D721Med (cell line): ENCODE measurements around the gene SPATS2L.
A peak's percentile ranks its signal among the peaks of the same experiment; 100 is the strongest.

Experiments used
- DNase-seq: peaks from one replicate; pipeline ENCODE4 v3.0.0; 2011; ENCODE audit warnings: low spot score; ENCODE audit not compliant: insufficient read length
- FAIRE-seq: peaks from 2 replicates; lab custom pipeline; 2011; peaks lifted over from hg19 to GRCh38; lab: Jason Lieb, UNC
- TF ChIP-seq, protein P1 (sequence below): IDR thresholded peaks from 2 replicates; pipeline ENCODE4 v1.5.1; 2012; ENCODE audit warnings: mild to moderate bottlenecking, control low read depth; ENCODE audit not compliant: insufficient read depth; ENCODE audit errors: missing control alignments

The SPATS2L gene

DNA sequence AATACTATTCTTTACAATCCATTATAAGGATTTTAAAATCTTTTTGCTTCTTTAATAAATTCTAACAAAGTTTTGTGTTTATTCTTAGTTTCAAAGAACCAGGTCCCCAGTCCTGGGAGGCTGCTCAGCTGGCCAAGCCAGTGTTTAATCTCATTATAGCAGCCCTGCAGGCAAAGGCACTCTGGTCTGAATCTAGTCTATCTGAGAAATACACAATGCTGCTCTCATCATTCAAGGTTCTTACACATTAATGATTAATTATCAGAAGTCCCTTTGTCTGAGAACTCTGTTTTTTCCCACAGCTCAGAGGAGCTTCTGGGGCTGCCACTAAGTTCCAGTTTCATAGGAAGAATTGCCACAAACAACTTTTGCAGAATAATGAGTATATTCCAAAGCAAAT, 175.7 kb downstream of the SPATS2L start:
- DNase-seq (no peak), FAIRE-seq (no peak)
- TF ChIP-seq, protein P1, sequence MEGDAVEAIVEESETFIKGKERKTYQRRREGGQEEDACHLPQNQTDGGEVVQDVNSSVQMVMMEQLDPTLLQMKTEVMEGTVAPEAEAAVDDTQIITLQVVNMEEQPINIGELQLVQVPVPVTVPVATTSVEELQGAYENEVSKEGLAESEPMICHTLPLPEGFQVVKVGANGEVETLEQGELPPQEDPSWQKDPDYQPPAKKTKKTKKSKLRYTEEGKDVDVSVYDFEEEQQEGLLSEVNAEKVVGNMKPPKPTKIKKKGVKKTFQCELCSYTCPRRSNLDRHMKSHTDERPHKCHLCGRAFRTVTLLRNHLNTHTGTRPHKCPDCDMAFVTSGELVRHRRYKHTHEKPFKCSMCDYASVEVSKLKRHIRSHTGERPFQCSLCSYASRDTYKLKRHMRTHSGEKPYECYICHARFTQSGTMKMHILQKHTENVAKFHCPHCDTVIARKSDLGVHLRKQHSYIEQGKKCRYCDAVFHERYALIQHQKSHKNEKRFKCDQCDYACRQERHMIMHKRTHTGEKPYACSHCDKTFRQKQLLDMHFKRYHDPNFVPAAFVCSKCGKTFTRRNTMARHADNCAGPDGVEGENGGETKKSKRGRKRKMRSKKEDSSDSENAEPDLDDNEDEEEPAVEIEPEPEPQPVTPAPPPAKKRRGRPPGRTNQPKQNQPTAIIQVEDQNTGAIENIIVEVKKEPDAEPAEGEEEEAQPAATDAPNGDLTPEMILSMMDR, result no peak

DNA sequence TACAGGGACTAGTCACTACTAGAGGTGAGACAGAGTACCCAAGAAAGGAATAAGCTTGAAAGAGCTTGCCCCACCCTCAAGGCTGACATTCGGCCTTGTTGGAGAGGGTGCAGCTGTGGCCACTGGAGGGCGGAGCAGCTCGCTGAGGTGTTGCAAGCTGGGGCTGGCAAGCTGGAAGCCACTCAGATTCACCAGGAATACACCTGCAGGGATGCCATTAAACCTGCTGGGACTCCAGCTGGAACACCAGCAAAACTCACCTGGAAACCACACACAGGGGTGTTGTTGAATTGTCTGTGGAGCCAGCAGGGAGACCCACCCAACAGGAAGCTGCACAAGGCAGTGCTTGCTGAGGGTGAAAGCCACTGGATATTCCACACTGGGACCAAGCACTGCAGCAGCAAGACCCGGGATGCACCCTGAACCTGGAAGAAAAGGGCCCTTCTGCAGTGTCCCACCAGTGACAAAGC, 177.3 kb downstream of the SPATS2L start:
- FAIRE-seq (no peak), DNase-seq (no peak)
- TF ChIP-seq, protein P1, result peak; percentile 46

DNA sequence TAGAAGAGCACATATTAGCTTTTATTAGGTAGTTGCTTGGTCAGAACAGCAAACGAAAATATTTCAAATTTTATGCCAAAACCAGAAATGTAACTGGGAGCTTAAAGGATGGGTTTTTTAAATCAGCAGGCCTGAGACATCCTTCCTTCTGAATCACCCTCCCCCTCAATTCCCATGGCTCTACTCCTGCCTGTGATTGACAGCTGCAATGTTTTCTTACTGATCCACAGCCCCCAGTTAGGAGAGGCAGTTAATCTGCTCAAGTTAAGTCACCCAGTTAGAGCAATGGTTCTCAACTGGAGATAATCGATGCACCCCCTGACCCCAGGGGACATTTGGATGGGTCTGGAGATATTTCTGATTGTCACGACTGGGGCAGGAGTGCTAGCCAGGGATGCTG, 178.4 kb downstream of the SPATS2L start:
- TF ChIP-seq, protein P1, result no peak
- no peak for DNase-seq
- no peak for FAIRE-seq

DNA sequence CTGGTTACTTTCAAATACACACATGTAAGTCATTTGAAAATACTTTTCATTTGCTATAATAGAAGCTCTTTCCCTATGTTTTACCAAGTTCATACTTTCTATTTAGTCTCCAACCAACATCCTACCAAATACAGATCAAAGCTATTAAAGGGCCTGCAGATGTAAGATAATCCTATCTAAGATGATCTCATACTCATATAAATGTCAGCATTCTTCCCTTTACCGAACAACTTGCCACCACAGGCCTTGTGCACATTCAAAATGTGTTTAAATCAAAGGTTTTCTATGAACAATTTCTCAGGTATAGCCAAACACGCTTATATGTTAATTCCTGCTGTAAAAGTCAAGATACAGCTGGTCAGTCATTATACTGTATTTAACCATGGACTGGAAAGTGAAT, 180.0 kb downstream of the SPATS2L start:
- TF ChIP-seq, protein P1, result no peak
- DNase-seq, result no peak
- no peak for FAIRE-seq

DNA sequence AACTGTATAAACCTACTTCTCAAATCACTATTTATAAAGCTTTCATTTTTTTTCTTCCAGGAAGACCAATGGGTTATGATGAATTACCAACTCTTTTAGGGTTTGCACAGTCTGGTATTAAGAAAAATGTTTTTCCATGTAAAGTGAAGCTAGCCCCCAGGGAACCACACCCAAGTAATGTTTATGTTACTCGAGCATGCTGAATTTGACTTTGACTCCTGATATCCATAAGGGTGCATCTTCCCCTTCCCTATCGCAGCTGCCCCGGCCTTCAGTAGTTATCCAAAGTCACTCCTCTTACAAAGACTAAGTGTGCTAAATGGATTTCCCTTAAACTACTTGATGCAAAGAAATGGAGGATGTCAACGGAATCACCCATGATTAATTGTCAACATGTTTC, 181.7 kb downstream of the SPATS2L start:
- no peak for FAIRE-seq
- TF ChIP-seq, protein P1, result no peak
- no peak for DNase-seq

DNA sequence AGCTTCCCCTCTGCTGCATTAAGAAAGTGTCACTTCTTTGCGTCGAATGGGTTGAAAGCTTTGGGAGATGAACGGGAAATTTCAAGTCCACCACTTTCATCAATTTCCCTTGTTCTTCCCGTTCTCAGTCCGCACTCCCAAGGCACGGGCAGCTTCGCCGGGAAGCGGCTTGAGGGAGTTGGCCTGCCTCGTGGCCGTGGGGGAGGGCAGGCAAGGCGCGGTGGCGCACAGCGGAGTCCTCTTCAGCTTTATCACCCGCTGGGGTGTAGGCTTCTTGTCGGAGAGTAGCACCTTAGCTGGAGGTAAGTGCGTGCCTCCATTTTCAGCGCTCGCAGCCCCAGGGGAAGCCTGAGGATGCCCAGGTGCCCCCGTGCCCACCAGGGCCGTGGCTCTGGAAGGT, 183.5 kb downstream of the SPATS2L start:
- FAIRE-seq, result no peak
- TF ChIP-seq, protein P1, result no peak
- no peak for DNase-seq

DNA sequence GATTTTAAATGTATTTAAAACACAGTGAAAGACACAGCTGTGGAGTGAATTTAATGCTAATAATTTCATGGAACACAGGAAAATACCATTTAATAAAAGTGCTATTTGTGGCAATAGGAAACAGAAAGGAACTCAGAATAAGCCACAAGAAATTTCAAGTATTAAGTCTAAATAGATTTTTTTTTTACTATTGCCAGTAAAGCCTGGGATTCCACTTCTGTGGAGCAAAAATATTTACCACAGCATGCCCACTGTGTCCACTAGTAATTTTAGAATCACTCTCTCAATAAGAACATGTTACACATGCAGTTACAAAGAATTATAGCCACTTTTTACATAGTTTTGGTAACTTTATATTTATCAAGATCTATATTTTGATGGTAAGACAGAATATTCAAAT, 186.2 kb downstream of the SPATS2L start:
- FAIRE-seq (no peak), DNase-seq (no peak)
- TF ChIP-seq, protein P1, result no peak
